ENCODE measurements around the gene KIN.
"Not testable (repeated sequence)": the region's sequence is repeated elsewhere in the genome, so short reads cannot be mapped to it uniquely, and the experiment has no call there.

KIN gene

DNA sequence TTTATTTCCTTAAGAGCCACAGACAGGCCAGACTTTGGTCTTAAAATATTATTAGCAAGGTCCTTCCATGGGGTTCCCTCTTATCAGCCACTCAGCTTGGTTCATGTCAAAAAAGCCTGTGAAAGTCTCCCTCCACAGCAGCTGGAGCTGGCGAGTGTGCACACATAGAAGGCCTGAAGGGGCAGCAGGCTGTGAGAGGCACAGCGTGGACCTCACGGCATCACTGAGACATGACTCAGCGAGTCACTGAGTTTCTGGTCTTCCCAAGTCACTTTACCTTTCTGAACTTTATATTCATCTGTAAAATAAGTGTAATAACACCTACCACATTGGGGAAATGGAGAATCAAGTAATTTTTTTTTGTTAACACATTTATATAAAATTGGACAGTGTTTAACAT lies 39.2 kb upstream of the KIN start:
- peak; percentile 19 for DNase-seq (ENCODE audit: low read depth)
- H3K4me3 ChIP-seq (ENCODE audit: low read length) = no peak overlapping the region
- TF ChIP-seq, protein P1, sequence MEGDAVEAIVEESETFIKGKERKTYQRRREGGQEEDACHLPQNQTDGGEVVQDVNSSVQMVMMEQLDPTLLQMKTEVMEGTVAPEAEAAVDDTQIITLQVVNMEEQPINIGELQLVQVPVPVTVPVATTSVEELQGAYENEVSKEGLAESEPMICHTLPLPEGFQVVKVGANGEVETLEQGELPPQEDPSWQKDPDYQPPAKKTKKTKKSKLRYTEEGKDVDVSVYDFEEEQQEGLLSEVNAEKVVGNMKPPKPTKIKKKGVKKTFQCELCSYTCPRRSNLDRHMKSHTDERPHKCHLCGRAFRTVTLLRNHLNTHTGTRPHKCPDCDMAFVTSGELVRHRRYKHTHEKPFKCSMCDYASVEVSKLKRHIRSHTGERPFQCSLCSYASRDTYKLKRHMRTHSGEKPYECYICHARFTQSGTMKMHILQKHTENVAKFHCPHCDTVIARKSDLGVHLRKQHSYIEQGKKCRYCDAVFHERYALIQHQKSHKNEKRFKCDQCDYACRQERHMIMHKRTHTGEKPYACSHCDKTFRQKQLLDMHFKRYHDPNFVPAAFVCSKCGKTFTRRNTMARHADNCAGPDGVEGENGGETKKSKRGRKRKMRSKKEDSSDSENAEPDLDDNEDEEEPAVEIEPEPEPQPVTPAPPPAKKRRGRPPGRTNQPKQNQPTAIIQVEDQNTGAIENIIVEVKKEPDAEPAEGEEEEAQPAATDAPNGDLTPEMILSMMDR (conservative IDR thresholded peaks at IDR 0.05; ENCODE audit: low read length) = no peak

DNA sequence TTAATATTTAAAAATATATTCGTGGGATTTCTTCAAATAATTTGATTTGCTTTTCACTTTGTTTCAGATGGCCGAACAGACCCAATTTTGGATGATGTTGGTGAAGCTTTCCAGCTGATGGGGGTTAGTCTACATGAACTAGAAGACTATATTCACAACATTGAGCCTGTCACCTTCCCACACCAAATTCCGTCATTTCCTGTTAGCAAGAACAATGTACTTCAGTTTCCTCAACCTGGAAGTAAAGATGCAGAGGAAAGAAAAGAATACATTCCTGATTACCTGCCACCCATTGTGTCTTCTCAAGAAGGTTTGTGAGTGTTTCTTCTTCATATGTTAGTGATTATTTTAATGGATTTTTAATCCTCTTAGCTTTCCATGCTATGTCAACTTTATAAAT lies 36.5 kb upstream of the KIN start:
- TF ChIP-seq, protein P1 (conservative IDR thresholded peaks at IDR 0.05; ENCODE audit: low read length) = no peak
- DNase-seq (ENCODE audit: low read depth) = no peak
- H3K4me3 ChIP-seq (ENCODE audit: low read length) = no peak overlapping the region

DNA sequence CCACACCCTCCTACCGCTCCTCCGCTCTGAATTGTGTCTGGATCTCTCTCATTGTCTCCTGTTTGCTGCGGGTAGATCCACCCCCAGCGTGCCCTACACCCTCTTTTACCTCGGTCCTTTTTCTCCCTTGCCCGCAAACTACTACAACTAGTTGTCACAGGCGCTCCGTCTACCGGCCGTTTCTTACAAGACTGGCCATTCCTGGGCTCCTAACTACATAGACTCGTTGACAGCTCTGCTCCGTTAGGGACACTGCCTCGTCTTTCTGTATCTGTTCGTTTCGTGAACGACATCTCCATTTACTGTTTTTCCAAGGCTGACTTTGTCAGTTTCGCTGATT lies 31.3 kb upstream of the KIN start:
- H3K4me3 ChIP-seq (ENCODE audit: low read length) = peak overlapping the region; percentile 95
- peak; percentile 53 for DNase-seq (ENCODE audit: low read depth)
- TF ChIP-seq, protein P1 (conservative IDR thresholded peaks at IDR 0.05; ENCODE audit: low read length) = peak; percentile 51

DNA sequence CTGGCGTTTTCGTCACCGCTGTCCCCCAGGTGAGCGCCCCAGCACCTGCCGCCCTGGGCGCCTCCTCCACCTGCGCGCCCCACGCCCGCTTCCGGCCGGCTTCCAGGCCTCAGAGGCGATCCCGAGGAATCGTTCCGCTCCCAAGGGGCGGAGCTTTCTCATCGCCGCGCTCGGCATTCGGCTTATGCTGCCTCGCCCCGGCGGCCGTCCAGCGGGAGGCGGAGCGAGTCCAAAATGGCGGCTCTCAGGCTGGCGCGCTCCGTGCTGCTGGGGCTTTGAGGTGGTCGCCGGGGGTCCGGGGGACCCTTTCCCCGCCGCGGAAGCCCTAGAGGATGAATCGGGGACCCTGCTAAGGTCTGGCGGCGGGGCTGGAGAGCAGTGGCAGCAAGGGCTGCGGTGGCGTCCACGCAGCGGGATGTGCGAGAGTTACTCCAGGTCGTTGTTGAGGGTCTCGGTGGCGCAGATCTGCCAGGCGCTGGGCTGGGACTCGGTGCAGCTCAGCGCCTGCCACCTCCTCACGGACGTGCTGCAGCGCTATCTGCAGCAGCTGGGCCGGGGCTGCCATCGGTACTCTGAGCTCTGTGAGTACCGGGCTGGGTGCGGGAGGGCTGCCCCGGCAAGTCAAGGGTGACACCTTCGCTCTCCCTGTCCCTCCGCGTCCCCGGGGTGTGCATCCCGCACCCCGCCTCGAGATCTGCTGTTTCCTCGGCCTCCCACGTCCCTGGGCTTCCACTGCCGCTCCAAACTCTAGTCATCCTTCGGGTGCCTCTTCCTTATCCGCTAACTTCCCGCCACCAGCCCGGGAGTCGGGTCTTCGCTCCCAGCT lies 30.7 kb upstream of the KIN start, which contains the start of gene TAF3:
TSS of gene TAF3 (plus strand) at position 211 of the 826 bp plus-strand sequence. CDS start at position 416, 205 bp downstream.
- peak within 1 kb of the TSS; percentile 95 for H3K4me3 ChIP-seq (ENCODE audit: low read length)
- TF ChIP-seq, protein P1 (conservative IDR thresholded peaks at IDR 0.05; ENCODE audit: low read length) = no peak
- peak; percentile 82 for DNase-seq (ENCODE audit: low read depth)

DNA sequence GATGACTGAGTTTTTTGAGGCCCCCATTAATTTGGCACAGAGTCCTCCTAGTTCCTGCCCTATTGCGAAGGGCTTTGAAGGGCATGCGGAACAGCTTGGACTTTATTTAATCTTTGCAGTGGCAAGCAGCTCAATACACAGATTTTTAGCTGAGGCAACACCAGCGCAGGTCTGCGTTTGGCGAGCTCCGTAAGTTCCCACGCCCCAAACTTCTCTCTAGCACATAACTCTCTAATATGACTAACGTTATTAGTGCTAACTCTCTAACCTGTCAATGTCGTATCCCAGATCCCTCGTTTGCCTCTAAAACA lies 30.1 kb upstream of the KIN start:
- peak overlapping the region; percentile 95 for H3K4me3 ChIP-seq (ENCODE audit: low read length)
- TF ChIP-seq, protein P1 (conservative IDR thresholded peaks at IDR 0.05; ENCODE audit: low read length) = no peak
- DNase-seq (ENCODE audit: low read depth) = no peak

DNA sequence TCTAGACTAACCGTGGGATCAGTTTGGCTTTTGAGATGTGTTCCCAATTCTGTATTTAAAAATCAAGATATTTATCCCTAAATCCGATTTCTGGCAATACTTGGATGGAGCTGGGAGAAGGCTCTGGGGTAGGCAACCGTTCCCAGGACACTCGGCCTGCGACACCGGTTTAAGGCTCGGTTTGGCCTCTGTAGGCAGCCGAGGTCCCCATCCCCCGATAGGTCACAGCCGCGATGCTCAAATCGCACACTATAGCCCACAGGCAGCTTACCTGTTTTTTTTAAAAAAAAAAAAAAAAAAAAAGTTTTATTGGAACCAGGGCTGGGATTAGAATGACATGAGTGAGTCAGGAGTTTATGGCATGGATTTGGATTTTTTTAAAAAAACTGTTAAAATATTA lies 29.8 kb upstream of the KIN start:
- DNase-seq (ENCODE audit: low read depth) = no peak
- peak overlapping the region; percentile 95 for H3K4me3 ChIP-seq (ENCODE audit: low read length)
- TF ChIP-seq, protein P1 (conservative IDR thresholded peaks at IDR 0.05; ENCODE audit: low read length) = no peak

DNA sequence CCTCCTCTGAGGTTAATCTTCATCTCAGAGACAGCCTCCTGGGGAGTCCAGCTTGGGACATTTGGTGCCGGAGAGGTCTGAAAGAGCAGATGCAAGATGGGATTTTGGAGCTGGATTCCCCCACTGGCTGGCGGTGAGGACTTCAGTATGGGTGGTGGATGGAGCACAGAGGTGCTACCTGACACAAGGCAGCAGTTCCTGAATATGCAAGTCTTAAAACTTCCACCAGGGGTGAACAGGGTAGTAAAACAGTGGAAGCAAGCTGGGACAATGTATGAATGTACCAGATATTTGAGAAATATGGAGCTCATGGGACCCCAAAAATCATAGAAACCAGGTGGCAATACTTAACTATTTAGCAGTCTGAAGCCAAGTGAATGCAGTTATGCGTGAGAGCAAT lies 25.7 kb upstream of the KIN start:
- H3K4me3 ChIP-seq (ENCODE audit: low read length) = no peak overlapping the region
- TF ChIP-seq, protein P1 (conservative IDR thresholded peaks at IDR 0.05; ENCODE audit: low read length) = no peak
- DNase-seq (ENCODE audit: low read depth) = no peak

DNA sequence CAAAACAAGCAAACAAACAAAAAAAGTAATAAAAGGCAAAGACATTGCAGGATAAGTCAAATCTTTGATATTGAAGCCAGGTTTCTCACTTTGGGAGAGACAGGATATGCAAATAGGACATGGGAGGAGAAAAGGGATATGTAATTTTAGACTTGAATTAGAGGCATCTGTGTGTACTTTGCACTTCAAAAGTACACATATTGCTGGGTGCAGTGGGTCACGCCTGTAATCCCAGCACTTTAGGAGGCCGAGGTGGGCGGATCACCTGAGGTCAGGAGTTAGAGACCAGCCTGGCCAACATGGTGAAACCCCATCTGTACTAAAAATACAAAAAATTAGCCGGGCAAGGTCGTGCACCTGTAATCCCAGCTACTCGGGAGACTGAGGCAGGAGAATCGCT lies 23.9 kb upstream of the KIN start:
- DNase-seq (ENCODE audit: low read depth); H3K4me3 ChIP-seq (ENCODE audit: low read length): not testable (repeated sequence)
